ENCODE measurements around the gene NEAT1. TPM values are rescaled to one million over a fixed set of nuclear protein-coding genes. Genes with fewer than 3 reads are reported as not detected.

Gene NEAT1
- total and polyA plus RNA-seq, 2 experiments from 2014 or later: 4.2 to 11.3 TPM

- no peak for TF ChIP-seq CTCF (IDR thresholded peaks at IDR 0.05; ENCODE audit: low read depth, low read length)
- H3K27ac ChIP-seq: peak overlapping the region; percentile 35
These were observed 1.9 kb downstream of the NEAT1 start for GRCh38 chr11:65424205-65425104.

GRCh38 chr11:65425105-65425970 lies 2.7 kb downstream of the NEAT1 start:
- peak in 1 of 2 donors; percentile 82 for DNase-seq (ENCODE audit: low read depth in 1 of 2, low spot score in 1 of 2)
- peak; percentile 6 for TF ChIP-seq CTCF (IDR thresholded peaks at IDR 0.05; ENCODE audit: low read depth, low read length)
- H3K36me3 ChIP-seq: no peaks in the 10 kb centered on the region
- no peaks in the 10 kb centered on the region for H3K27me3 ChIP-seq
- peaks cover 77% of the 10 kb centered on the region for H3K4me1 ChIP-seq (ENCODE audit: low read depth)
- H3K9me3 ChIP-seq (ENCODE audit: low read depth): no peaks in the 10 kb centered on the region
- H3K4me3 ChIP-seq: peak overlapping the region; percentile 35
- peak overlapping the region; percentile 35 for H3K27ac ChIP-seq

More at GRCh38 chr11:65424205-65425104, 1.9 kb downstream of the NEAT1 start:
- peak in 1 of 2 donors; percentile 81 for DNase-seq (ENCODE audit: low read depth in 1 of 2, low spot score in 1 of 2)
- peaks cover 78% of the 10 kb centered on the region for H3K4me1 ChIP-seq (ENCODE audit: low read depth)
- H3K27me3 ChIP-seq: no peaks in the 10 kb centered on the region
- H3K36me3 ChIP-seq: no peaks in the 10 kb centered on the region
- H3K4me3 ChIP-seq: peak overlapping the region; percentile 35
- no peaks in the 10 kb centered on the region for H3K9me3 ChIP-seq (ENCODE audit: low read depth)

- no peaks in the 10 kb centered on the region for H3K9me3 ChIP-seq (ENCODE audit: low read depth)
- H3K27ac ChIP-seq: no peak overlapping the region
- H3K4me1 ChIP-seq (ENCODE audit: low read depth): peaks cover 68% of the 10 kb centered on the region
- peak overlapping the region; percentile 35 for H3K4me3 ChIP-seq
- TF ChIP-seq CTCF (IDR thresholded peaks at IDR 0.05; ENCODE audit: low read depth, low read length): no peak
- no peaks in the 10 kb centered on the region for H3K36me3 ChIP-seq
- peak in 1 of 2 donors; percentile 80 for DNase-seq (ENCODE audit: low read depth in 1 of 2, low spot score in 1 of 2)
- no peaks in the 10 kb centered on the region for H3K27me3 ChIP-seq
These were observed 3.6 kb downstream of the NEAT1 start for GRCh38 chr11:65425971-65426838.

GRCh38 chr11:65426839-65427690 lies 4.5 kb downstream of the NEAT1 start:
- Histone ChIP-seq H3K27ac (no peak overlapping the region), H3K36me3 (no peaks in the 10 kb centered on the region), H3K9me3 (ENCODE audit: low read depth) (no peaks in the 10 kb centered on the region), H3K4me3 (no peak overlapping the region), H3K27me3 (no peaks in the 10 kb centered on the region), H3K4me1 (ENCODE audit: low read depth) (peaks cover 64% of the 10 kb centered on the region)
- TF ChIP-seq CTCF (IDR thresholded peaks at IDR 0.05; ENCODE audit: low read depth, low read length): no peak
- DNase-seq (ENCODE audit: low read depth in 1 of 2, low spot score in 1 of 2): peak in 1 of 2 donors; percentile 87

Data from cardiac muscle cell (in vitro differentiated cells and primary cell).